GM12878 (cell line): Measurements from ENCODE around the gene TMEM39B. TPM values are rescaled to one million over a fixed set of nuclear protein-coding genes. Genes with fewer than 3 reads are reported as not detected.

ENCODE experiments used
- CREB1 ChIP-seq: IDR thresholded peaks from 2 replicates; pipeline ENCODE4 v1.6.1; 2012; ENCODE audit warnings: low read depth, mild to moderate bottlenecking, inconsistent platforms
- EED ChIP-seq: sonication (generic); IDR thresholded peaks from 2 replicates; pipeline ENCODE4 v1.6.1; 2016; ENCODE audit warnings: antibody characterized with exemption, low read depth
- NBN ChIP-seq: fragments of 450-650 bp; IDR thresholded peaks from 2 replicates; pipeline ENCODE4 v1.6.1; 2016
- POU2F2 ChIP-seq: IDR thresholded peaks from 3 replicates; pipeline ENCODE4 v1.6.1; 2011; ENCODE audit warnings: low read depth, mild to moderate bottlenecking, low read length, borderline replicate concordance
- SMAD1 ChIP-seq: fragments of 450-650 bp; IDR thresholded peaks from 2 replicates; pipeline ENCODE4 v1.6.1; 2018; ENCODE audit warnings: mild to moderate bottlenecking, low read depth; ENCODE audit not compliant: partially characterized antibody
- TBL1XR1 ChIP-seq: IDR thresholded peaks from 2 replicates; pipeline ENCODE4 v1.6.1; 2012; ENCODE audit warnings: low read depth, low read length, improper control_type of control experiment
- ZNF24 ChIP-seq: fragments of 450-650 bp; IDR thresholded peaks from 2 replicates; pipeline ENCODE4 v1.6.1; 2017; ENCODE audit warnings: antibody characterized with exemption, mild to moderate bottlenecking
- polyA plus RNA-seq, 11 experiments: library from polyadenylated mRNA; depleted of rRNA in 4 of 11; unstranded in 6 of 11; stranded (reverse) in 5 of 11; fragments of >200 nt; fragmentation: Nextera tagmentation in 4 of 11; fragmentation: Illumina TruSeq in 1 of 11; extraction: Ambion mirVana in 4 of 11; extraction: Trizol in 1 of 11; gene quantifications; 1 replicate in 1 of 11; 2 replicates in 10 of 11; pipeline versions ENCODE4 v1.2.1 to v1.2.3, GENCODE V29; 2011 to 2016; ENCODE audit warnings: inconsistent platforms in 2 of 11, missing spikeins in 2 of 11, low read depth in 1 of 11
- total RNA-seq, 4 experiments: library from RNA; depleted of rRNA in 3 of 4; stranded (reverse); fragments of >200 nt in 3 of 4; fragmentation: Illumina TruSeq in 1 of 4; extraction: Trizol in 1 of 4; gene quantifications; 2 replicates each; pipeline versions ENCODE4 v1.2.1 to v1.2.3, GENCODE V29; 2013 to 2021
- TF ChIP-seq, protein P1 (sequence below): fragments of 150-350 bp; IDR thresholded peaks from 2 replicates; pipeline ENCODE4 v1.6.1; 2016; ENCODE audit warnings: low read depth, low read length
- TF ChIP-seq, protein P2 (sequence below): fragments of 450-650 bp; IDR thresholded peaks from 2 replicates; pipeline ENCODE4 v1.6.1; 2017; ENCODE audit warnings: low read depth, mild to moderate bottlenecking, moderate library complexity
- TF ChIP-seq, protein P3 (sequence below): fragments of 450-650 bp; IDR thresholded peaks from 2 replicates; pipeline ENCODE4 v1.6.1; 2017; ENCODE audit warnings: mild to moderate bottlenecking, low read depth, inconsistent platforms; ENCODE audit not compliant: poor library complexity, severe bottlenecking

The TMEM39B gene
- total and polyA plus RNA-seq, 10 of the 15 experiments (the other 5 are each of a cell fraction or from before 2014, with no cell fraction given) = 2.3 to 27.2 (median 12.3) TPM

DNA sequence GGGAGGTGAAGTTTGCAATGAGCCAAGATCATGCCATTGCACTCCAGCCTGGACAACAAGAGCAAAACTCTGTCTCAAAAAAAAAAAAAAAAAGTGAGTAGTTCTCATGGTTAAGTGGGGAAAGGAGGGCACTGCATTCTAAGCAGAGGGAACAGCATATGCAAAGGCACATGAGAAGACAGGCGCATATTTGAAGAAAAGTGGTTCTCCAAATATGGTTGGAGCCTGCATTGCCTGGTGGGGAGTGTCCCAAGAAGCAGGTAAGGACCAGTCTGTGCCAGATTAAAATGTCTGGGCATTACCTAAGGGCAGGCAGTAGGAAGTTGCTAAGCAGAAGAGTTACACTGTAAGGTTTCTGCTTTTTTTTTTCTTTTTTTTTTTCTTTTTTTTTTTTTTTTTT is 32.6 kb downstream of the TMEM39B start (continued):
- TF ChIP-seq, protein P1, sequence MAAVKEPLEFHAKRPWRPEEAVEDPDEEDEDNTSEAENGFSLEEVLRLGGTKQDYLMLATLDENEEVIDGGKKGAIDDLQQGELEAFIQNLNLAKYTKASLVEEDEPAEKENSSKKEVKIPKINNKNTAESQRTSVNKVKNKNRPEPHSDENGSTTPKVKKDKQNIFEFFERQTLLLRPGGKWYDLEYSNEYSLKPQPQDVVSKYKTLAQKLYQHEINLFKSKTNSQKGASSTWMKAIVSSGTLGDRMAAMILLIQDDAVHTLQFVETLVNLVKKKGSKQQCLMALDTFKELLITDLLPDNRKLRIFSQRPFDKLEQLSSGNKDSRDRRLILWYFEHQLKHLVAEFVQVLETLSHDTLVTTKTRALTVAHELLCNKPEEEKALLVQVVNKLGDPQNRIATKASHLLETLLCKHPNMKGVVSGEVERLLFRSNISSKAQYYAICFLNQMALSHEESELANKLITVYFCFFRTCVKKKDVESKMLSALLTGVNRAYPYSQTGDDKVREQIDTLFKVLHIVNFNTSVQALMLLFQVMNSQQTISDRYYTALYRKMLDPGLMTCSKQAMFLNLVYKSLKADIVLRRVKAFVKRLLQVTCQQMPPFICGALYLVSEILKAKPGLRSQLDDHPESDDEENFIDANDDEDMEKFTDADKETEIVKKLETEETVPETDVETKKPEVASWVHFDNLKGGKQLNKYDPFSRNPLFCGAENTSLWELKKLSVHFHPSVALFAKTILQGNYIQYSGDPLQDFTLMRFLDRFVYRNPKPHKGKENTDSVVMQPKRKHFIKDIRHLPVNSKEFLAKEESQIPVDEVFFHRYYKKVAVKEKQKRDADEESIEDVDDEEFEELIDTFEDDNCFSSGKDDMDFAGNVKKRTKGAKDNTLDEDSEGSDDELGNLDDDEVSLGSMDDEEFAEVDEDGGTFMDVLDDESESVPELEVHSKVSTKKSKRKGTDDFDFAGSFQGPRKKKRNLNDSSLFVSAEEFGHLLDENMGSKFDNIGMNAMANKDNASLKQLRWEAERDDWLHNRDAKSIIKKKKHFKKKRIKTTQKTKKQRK = no peak
- TF ChIP-seq, protein P2, sequence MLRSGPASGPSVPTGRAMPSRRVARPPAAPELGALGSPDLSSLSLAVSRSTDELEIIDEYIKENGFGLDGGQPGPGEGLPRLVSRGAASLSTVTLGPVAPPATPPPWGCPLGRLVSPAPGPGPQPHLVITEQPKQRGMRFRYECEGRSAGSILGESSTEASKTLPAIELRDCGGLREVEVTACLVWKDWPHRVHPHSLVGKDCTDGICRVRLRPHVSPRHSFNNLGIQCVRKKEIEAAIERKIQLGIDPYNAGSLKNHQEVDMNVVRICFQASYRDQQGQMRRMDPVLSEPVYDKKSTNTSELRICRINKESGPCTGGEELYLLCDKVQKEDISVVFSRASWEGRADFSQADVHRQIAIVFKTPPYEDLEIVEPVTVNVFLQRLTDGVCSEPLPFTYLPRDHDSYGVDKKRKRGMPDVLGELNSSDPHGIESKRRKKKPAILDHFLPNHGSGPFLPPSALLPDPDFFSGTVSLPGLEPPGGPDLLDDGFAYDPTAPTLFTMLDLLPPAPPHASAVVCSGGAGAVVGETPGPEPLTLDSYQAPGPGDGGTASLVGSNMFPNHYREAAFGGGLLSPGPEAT = no peak
- TF ChIP-seq CREB1 = no peak
- TF ChIP-seq EED = no peak
- TF ChIP-seq TBL1XR1 = no peak
- no peak for TF ChIP-seq POU2F2
- no peak for TF ChIP-seq NBN
- TF ChIP-seq, protein P3, sequence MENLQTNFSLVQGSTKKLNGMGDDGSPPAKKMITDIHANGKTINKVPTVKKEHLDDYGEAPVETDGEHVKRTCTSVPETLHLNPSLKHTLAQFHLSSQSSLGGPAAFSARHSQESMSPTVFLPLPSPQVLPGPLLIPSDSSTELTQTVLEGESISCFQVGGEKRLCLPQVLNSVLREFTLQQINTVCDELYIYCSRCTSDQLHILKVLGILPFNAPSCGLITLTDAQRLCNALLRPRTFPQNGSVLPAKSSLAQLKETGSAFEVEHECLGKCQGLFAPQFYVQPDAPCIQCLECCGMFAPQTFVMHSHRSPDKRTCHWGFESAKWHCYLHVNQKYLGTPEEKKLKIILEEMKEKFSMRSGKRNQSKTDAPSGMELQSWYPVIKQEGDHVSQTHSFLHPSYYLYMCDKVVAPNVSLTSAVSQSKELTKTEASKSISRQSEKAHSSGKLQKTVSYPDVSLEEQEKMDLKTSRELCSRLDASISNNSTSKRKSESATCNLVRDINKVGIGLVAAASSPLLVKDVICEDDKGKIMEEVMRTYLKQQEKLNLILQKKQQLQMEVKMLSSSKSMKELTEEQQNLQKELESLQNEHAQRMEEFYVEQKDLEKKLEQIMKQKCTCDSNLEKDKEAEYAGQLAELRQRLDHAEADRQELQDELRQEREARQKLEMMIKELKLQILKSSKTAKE = no peak
- TF ChIP-seq SMAD1 = no peak
- TF ChIP-seq ZNF24 = no peak
- TF ChIP-seq, all 136 proteins: peak for 0
